Endometrial microvascular endothelial cells (primary cell): ENCODE results near the gene RAB7A. TPM values are rescaled to one million over a fixed set of nuclear protein-coding genes. Genes with fewer than 3 reads are reported as not detected.
"Not testable (repeated sequence)": the region's sequence is repeated elsewhere in the genome, so short reads cannot be mapped to it uniquely, and the experiment has no call there.

Source experiments
- in situ Hi-C: cut with HindIII; loops from 2 replicates; pipeline ENCODE4 v1.10.0; 2017; ENCODE audit warnings: low sequenced_read_pairs, low pct_unique_long_range_greater_than_20kb; ENCODE audit errors: inconsistent ontology term
- total RNA-seq: library from RNA; depleted of rRNA; stranded (reverse); fragments of >200 nt; gene quantifications from one replicate; pipeline ENCODE4 v1.2.3, GENCODE V29; 2015; ENCODE audit errors: inconsistent ontology term

Gene RAB7A
- total RNA-seq, 1 donor from 2014 or later, result 77.8 TPM

- in situ Hi-C loops, result no loop called here
Observed at GRCh38 chr3:128742821-128743594, 17.0 kb downstream of the RAB7A start.

GRCh38 chr3:128745742-128746141 lies 19.8 kb downstream of the RAB7A start:
- in situ Hi-C loops, result no loop called here

GRCh38 chr3:128746881-128747280 lies 20.9 kb downstream of the RAB7A start:
- in situ Hi-C loops, result no loop called here

GRCh38 chr3:128748557-128748956 lies 22.6 kb downstream of the RAB7A start:
- in situ Hi-C loops, result no loop called here

GRCh38 chr3:128749035-128749434 lies 23.1 kb downstream of the RAB7A start:
- in situ Hi-C loops, result no loop called here

- in situ Hi-C loops, result not testable (repeated sequence)
Observed at GRCh38 chr3:128749561-128749960, 23.6 kb downstream of the RAB7A start.

GRCh38 chr3:128753715-128754114 lies 27.7 kb downstream of the RAB7A start:
- in situ Hi-C loops, result no loop called here

GRCh38 chr3:128760042-128760441 lies 34.1 kb downstream of the RAB7A start:
- in situ Hi-C loops, result no loop called here

- in situ Hi-C loops, result no loop called here
Observed at GRCh38 chr3:128760881-128761280, 34.9 kb downstream of the RAB7A start.

GRCh38 chr3:128761392-128761791 lies 35.4 kb downstream of the RAB7A start:
- in situ Hi-C loops, result no loop called here

GRCh38 chr3:128763967-128764366 lies 38.0 kb downstream of the RAB7A start:
- in situ Hi-C loops, result no loop called here

- in situ Hi-C loops, result no loop called here
Observed at GRCh38 chr3:128764863-128765262, 38.9 kb downstream of the RAB7A start.

- in situ Hi-C loops, result no loop called here
Observed at GRCh38 chr3:128767094-128767750, 41.2 kb downstream of the RAB7A start.

- in situ Hi-C loops, result no loop called here
Observed at GRCh38 chr3:128768471-128768870, 42.5 kb downstream of the RAB7A start.

- in situ Hi-C loops, result no loop called here
Observed at GRCh38 chr3:128770387-128770786, 44.4 kb downstream of the RAB7A start.

GRCh38 chr3:128773189-128773588 lies 47.2 kb downstream of the RAB7A start:
- in situ Hi-C loops, result not testable (repeated sequence)

GRCh38 chr3:128773592-128773991 lies 47.6 kb downstream of the RAB7A start:
- in situ Hi-C loops, result not testable (repeated sequence)

- in situ Hi-C loops, result no loop called here
Observed at GRCh38 chr3:128775241-128775640, 49.3 kb downstream of the RAB7A start.

- in situ Hi-C loops, result no loop called here
Observed at GRCh38 chr3:128775906-128776542, 50.0 kb downstream of the RAB7A start.
